K562 (cell line): ENCODE measurements around the gene HNRNPA2B1. TPM values are rescaled to one million over a fixed set of nuclear protein-coding genes. Genes with fewer than 3 reads are reported as not detected.
A peak's percentile ranks its signal among the peaks of the same experiment; 100 is the strongest.

Experiments
- BACH1 ChIP-seq: fragments of 200-800 bp; sonication (Bioruptor generic); IDR thresholded peaks from 2 replicates; pipeline ENCODE4 v1.6.1; 2016; ENCODE audit warnings: missing genetic modification characterization, missing compliant biosample characterization
- CREB1 ChIP-seq, 2 experiments: sonication (generic) in 1 of 2; formaldehyde crosslinking in 1 of 2; IDR thresholded peaks; 2 replicates each; pipeline versions ENCODE4 v1.6.1 to v1.8.0; 2012 to 2022; ENCODE audit warnings: inconsistent platforms in 1 of 2, mild to moderate bottlenecking in 1 of 2, missing genetic modification reagents in 1 of 2, moderate library complexity in 1 of 2
- EP400 ChIP-seq: fragments of 450-650 bp; IDR thresholded peaks from 2 replicates; pipeline ENCODE4 v1.6.1; 2017; ENCODE audit warnings: antibody characterized with exemption, mild to moderate bottlenecking, moderate library complexity
- IRF9 ChIP-seq: fragments of 450-650 bp; IDR thresholded peaks from 2 replicates; pipeline ENCODE4 v1.6.1; 2016; ENCODE audit warnings: missing biosample characterization, missing genetic modification characterization
- JUND ChIP-seq, 2 experiments: IDR thresholded peaks; 2 replicates in 1 of 2; 3 replicates in 1 of 2; pipeline ENCODE4 v1.6.1; 2011; ENCODE audit warnings: borderline replicate concordance in 2 of 2, low read depth in 2 of 2, low read length in 2 of 2, improper control_type of control experiment in 1 of 2, missing biosample characterization in 1 of 2, missing genetic modification characterization in 1 of 2, missing genetic modification reagents in 1 of 2
- KDM1A ChIP-seq, 2 experiments: fragments of 450-650 bp; IDR thresholded peaks; 2 replicates each; pipeline ENCODE4 v1.6.1; 2016; ENCODE audit warnings: mild to moderate bottlenecking in 2 of 2
- NELFE ChIP-seq: IDR thresholded peaks from 2 replicates; pipeline ENCODE4 v1.6.1; 2011; ENCODE audit warnings: mild to moderate bottlenecking; ENCODE audit not compliant: insufficient read depth, insufficient read length
- POLR2AphosphoS2 ChIP-seq: IDR thresholded peaks from 2 replicates; pipeline ENCODE4 v1.6.1; 2012; ENCODE audit warnings: low read length, improper control_type of control experiment
- RCOR1 ChIP-seq, 2 experiments: IDR thresholded peaks; 2 replicates each; pipeline ENCODE4 v1.6.1; 2012; ENCODE audit warnings: low read depth in 2 of 2, low read length in 2 of 2, borderline replicate concordance in 1 of 2, improper control_type of control experiment in 1 of 2
- REST ChIP-seq, 2 experiments: fragments of 450-650 bp; formaldehyde crosslinking in 1 of 2; IDR thresholded peaks; 2 replicates each; pipeline versions ENCODE4 v1.4.0 to v1.6.1; 2014 to 2020; ENCODE audit warnings: mild to moderate bottlenecking in 2 of 2, borderline replicate concordance in 1 of 2, low read depth in 1 of 2
- RFX1 ChIP-seq: fragments of 450-650 bp; IDR thresholded peaks from 2 replicates; pipeline ENCODE4 v1.6.1; 2016; ENCODE audit warnings: mild to moderate bottlenecking, moderate library complexity
- TRIM24 ChIP-seq, 2 experiments: fragments of 450-650 bp; IDR thresholded peaks; 2 replicates each; pipeline ENCODE4 v1.6.1; 2016
- ZBTB43 ChIP-seq: sonication (generic); formaldehyde crosslinking; IDR thresholded peaks from 2 replicates; pipeline ENCODE4 v1.8.0; 2023; ENCODE audit warnings: mild to moderate bottlenecking, missing genetic modification reagents
- ZNF282 ChIP-seq: sonication (generic); formaldehyde crosslinking; IDR thresholded peaks from 2 replicates; pipeline ENCODE4 v1.8.1; 2023; ENCODE audit warnings: missing genetic modification reagents
- ZNF76 ChIP-seq: fragments of 250-450 bp; sonication (Bioruptor Pico); IDR thresholded peaks from 2 replicates; pipeline ENCODE4 v1.4.0; 2020; ENCODE audit warnings: mild to moderate bottlenecking, moderate library complexity, borderline replicate concordance
- ZNF778 ChIP-seq: fragments of 450-650 bp; formaldehyde crosslinking; IDR thresholded peaks from 2 replicates; pipeline ENCODE4 v1.4.0; 2020; ENCODE audit warnings: mild to moderate bottlenecking, moderate library complexity
- ZNF830 ChIP-seq: fragments of 250-450 bp; sonication (Bioruptor Pico); IDR thresholded peaks from 2 replicates; pipeline ENCODE4 v1.5.0; 2021; ENCODE audit warnings: mild to moderate bottlenecking
- polyA plus RNA-seq, 8 experiments: library from polyadenylated mRNA; depleted of rRNA in 4 of 8; stranded (reverse) in 5 of 8; unstranded in 3 of 8; fragments of >200 nt; fragmentation: Nextera tagmentation in 2 of 8; fragmentation: Illumina TruSeq in 1 of 8; extraction: Ambion mirVana in 2 of 8; extraction: Trizol in 1 of 8; gene quantifications; 2 replicates each; pipeline versions ENCODE4 v1.2.1 to v1.2.3, GENCODE V29; 2011 to 2014; ENCODE audit warnings: inconsistent platforms in 1 of 8, missing spikeins in 1 of 8
- total RNA-seq, 7 experiments: library from RNA; depleted of rRNA in 6 of 7; stranded (reverse); fragments of >200 nt in 6 of 7; fragmentation: Illumina TruSeq in 2 of 7; extraction: Trizol in 2 of 7; gene quantifications; 2 replicates each; pipeline versions ENCODE4 v1.2.1 to v1.2.3, GENCODE V29; 2011 to 2021; ENCODE audit warnings: low replicate concordance in 1 of 7

Gene HNRNPA2B1
- total and polyA plus RNA-seq, 9 of the 15 experiments (the other 6 are each of a cell fraction or from before 2014, with no cell fraction given): 630 to 1,989 (median 865) TPM

- no peak for TF ChIP-seq REST (IDR thresholded peaks at IDR 0.05; ENCODE audit: borderline replicate concordance)
- no peak for TF ChIP-seq REST (CRISPR knock-in tag; IDR thresholded peaks at IDR 0.05; ENCODE audit: low read depth)
- TF ChIP-seq BACH1: no peak
- no peak for TF ChIP-seq ZBTB43 (CRISPR knock-in tag)
- TF ChIP-seq ZNF76 (CRISPR knock-in tag): no peak
- TF ChIP-seq JUND (IDR thresholded peaks at IDR 0.05; ENCODE audit: borderline replicate concordance, low read depth, low read length): peak; percentile 69
- no peak; the same call in 2 of the 3 replicates for TF ChIP-seq JUND (tag; IDR thresholded peaks at IDR 0.05; ENCODE audit: borderline replicate concordance, low read depth, low read length)
- TF ChIP-seq POLR2AphosphoS2: peak; percentile 76; the same call in 1 of the 2 replicates
- no peak for TF ChIP-seq ZNF282 (CRISPR knock-in tag)
- no peak for TF ChIP-seq KDM1A (IDR thresholded peaks at IDR 0.05)
- no peak for TF ChIP-seq ZNF830 (CRISPR knock-in tag)
- TF ChIP-seq RCOR1 (IDR thresholded peaks at IDR 0.05; ENCODE audit: borderline replicate concordance in 1 of 2, low read depth in 2 of 2, low read length in 2 of 2): peak in 1 of 2 experiments; percentile 73; a peak in 1 of 4 replicates
- no peak for TF ChIP-seq CREB1 (IDR thresholded peaks at IDR 0.05)
- TF ChIP-seq CREB1 (CRISPR knock-in tag; IDR thresholded peaks at IDR 0.05): no peak
- no peak for TF ChIP-seq ZNF778 (CRISPR knock-in tag)
- peak; percentile 37 to 47; a peak in 1 of 4 replicates for TF ChIP-seq TRIM24 (IDR thresholded peaks at IDR 0.05)
- peak; percentile 24; the same call in 1 of the 2 replicates for TF ChIP-seq IRF9 (tag)
- TF ChIP-seq NELFE: no peak
- peak; percentile 64 for TF ChIP-seq EP400
- TF ChIP-seq RFX1: no peak
Observed at GRCh38 chr7:26213807-26214515, 13.4 kb upstream of the HNRNPA2B1 start (continued).
